Activated B cell treated with CpG ODN at 0.5 μM for 24 hours (primary cell): ENCODE measurements around the gene PLEKHH3. TPM values are rescaled to one million over a fixed set of nuclear protein-coding genes. Genes with fewer than 3 reads are reported as not detected.

Experiments
- ATAC-seq: fragments of 200-7000 bp; cut with Tn5 transposase; one replicate; pipeline ENCODE4 v1.10.0; 2021; ENCODE audit warnings: low read depth, mild to moderate bottlenecking, moderate library complexity
- CTCF ChIA-PET: fragments of 350-600 bp; sonication (Branson Sonifier 250); formaldehyde crosslinking; loops from one replicate; lab custom pipeline; 2021; ENCODE audit warnings: antibody characterized with exemption; lab: Charles Lee
- POLR2A ChIA-PET: fragments of 350-600 bp; sonication (Branson Sonifier 250); formaldehyde crosslinking; loops from one replicate; lab custom pipeline; 2021; ENCODE audit warnings: antibody characterized with exemption; lab: Charles Lee
- DNase-seq: peaks from one replicate; pipeline ENCODE4 v3.0.0; 2022
- H3K27ac Mint-ChIP-seq: one replicate; pipeline ENCODE4 v1.8.0; 2020; ENCODE audit warnings: mixed read lengths
- H3K27me3 Mint-ChIP-seq: one replicate; pipeline ENCODE4 v1.8.0; 2021; ENCODE audit warnings: mixed read lengths
- H3K36me3 Mint-ChIP-seq: one replicate; pipeline ENCODE4 v1.8.0; 2021; ENCODE audit warnings: low read depth, mixed read lengths
- H3K4me1 Mint-ChIP-seq: one replicate; pipeline ENCODE4 v1.8.0; 2021; ENCODE audit warnings: mixed read lengths
- H3K4me3 Mint-ChIP-seq: one replicate; pipeline ENCODE4 v1.8.0; 2020; ENCODE audit warnings: mild to moderate bottlenecking, mixed read lengths
- H3K9me3 Mint-ChIP-seq: one replicate; pipeline ENCODE4 v1.8.0; 2020; ENCODE audit warnings: mixed read lengths
- CTCF ChIP-seq: fragments of 200-600 bp; IDR thresholded peaks from one replicate; pipeline ENCODE4 v1.8.0; 2022; ENCODE audit warnings: antibody characterized with exemption, mild to moderate bottlenecking
- intact Hi-C: fragments of 100-400 bp; cut with micrococcal nuclease; formaldehyde crosslinking; loops from one replicate; pipeline ENCODE4 v1.15.1; 2024
- total RNA-seq: library from RNA; stranded (reverse); gene quantifications from 2 replicates; pipeline ENCODE4 v1.2.3, GENCODE V29; 2022

PLEKHH3 gene
- total RNA-seq, 1 donor from 2014 or later: 0.80 TPM

GRCh38 chr17:42683407-42684034 lies 6.7 kb upstream of the PLEKHH3 start:
- Mint-ChIP-seq H3K4me3 (peak overlapping the region; percentile 85), H3K27ac (no peak overlapping the region), H3K27me3 (peaks cover 5% of the 10 kb centered on the region), H3K36me3 (peaks cover 4% of the 10 kb centered on the region), H3K9me3 (no peaks in the 10 kb centered on the region), H3K4me1 (peaks cover 46% of the 10 kb centered on the region)
- POLR2A ChIA-PET: interaction anchor here (0.5 to 2.3 kb wide), 14 partner anchors 9 to 155 kb away, joined by 3 to 9 read pairs (median 5); partner anchors contain the start of genes BECN1, PSMC3IP, RETREG3 and TUBG1
- CTCF ChIA-PET: interaction anchor here (1.0 to 2.5 kb wide), 2 partner anchors 105 to 135 kb away, joined by 3 to 14 read pairs; partner anchors contain the start of gene PSMC3IP
- intact Hi-C loops: loop anchor here (5.0 kb wide), 1 partner anchor 39 kb away; no protein-coding TSS in a partner anchor
- TF ChIP-seq CTCF: no peak
- DNase-seq: no peak
- peak; percentile 21 for ATAC-seq

GRCh38 chr17:42682722-42683403 lies 6.1 kb upstream of the PLEKHH3 start:
- H3K27ac Mint-ChIP-seq: peak overlapping the region; percentile 53
- POLR2A ChIA-PET: interaction anchor here (0.5 to 2.3 kb wide), 12 partner anchors 12 to 1387 kb away, joined by 3 to 9 read pairs (median 4); partner anchors contain the start of genes BECN1, PSMC3IP, RETREG3 and TUBG1
- no peaks in the 10 kb centered on the region for H3K9me3 Mint-ChIP-seq
- intact Hi-C loops: loop anchor here (5.0 kb wide), 1 partner anchor 39 kb away; no protein-coding TSS in a partner anchor
- H3K4me3 Mint-ChIP-seq: peak overlapping the region; percentile 85
- peaks cover 2% of the 10 kb centered on the region for H3K36me3 Mint-ChIP-seq
- CTCF ChIA-PET: interaction anchor here (2.5 kb wide), 1 partner anchor 105 kb away, joined by 14 read pairs; the partner anchor contains the start of gene PSMC3IP
- peaks cover 49% of the 10 kb centered on the region for H3K4me1 Mint-ChIP-seq
- ATAC-seq (no peak), DNase-seq (no peak)
- no peak for TF ChIP-seq CTCF
- H3K27me3 Mint-ChIP-seq: peaks cover 5% of the 10 kb centered on the region

GRCh38 chr17:42681976-42682721 lies 5.4 kb upstream of the PLEKHH3 start, which contains the start of gene CNTNAP1:
Gene CNTNAP1, plus strand, starts transcription at chr17:42682531. Its CDS starts 299 bp downstream, at chr17:42682830.
- Mint-ChIP-seq H3K27ac (peak within 1 kb of the TSS; percentile 53), H3K9me3 (no peaks in the 10 kb centered on the region), H3K27me3 (peaks cover 5% of the 10 kb centered on the region), H3K36me3 (peaks cover 2% of the 10 kb centered on the region), H3K4me1 (peaks cover 56% of the 10 kb centered on the region), H3K4me3 (peak within 1 kb of the TSS; percentile 85)
- intact Hi-C loops: loop anchor here (5.0 kb wide), 1 partner anchor 40 kb away; no protein-coding TSS in a partner anchor
- no peak for DNase-seq
- TF ChIP-seq CTCF: no peak
- ChIA-PET POLR2A (interaction anchor here (1.1 to 2.3 kb wide), 5 partner anchors 13 to 104 kb away, joined by 3 to 8 read pairs (median 5); partner anchors contain the start of gene PSMC3IP), CTCF (interaction anchor here (2.5 kb wide), 1 partner anchor 104 kb away, joined by 14 read pairs; the partner anchor contains the start of gene PSMC3IP)
- ATAC-seq: no peak

GRCh38 chr17:42680331-42680808 lies 3.6 kb upstream of the PLEKHH3 start:
- Mint-ChIP-seq H3K4me3 (peak overlapping the region; percentile 78), H3K9me3 (no peaks in the 10 kb centered on the region), H3K27ac (peak overlapping the region; percentile 67), H3K36me3 (no peaks in the 10 kb centered on the region), H3K27me3 (peaks cover 6% of the 10 kb centered on the region), H3K4me1 (peaks cover 68% of the 10 kb centered on the region)
- TF ChIP-seq CTCF: no peak
- no peak for DNase-seq
- ChIA-PET CTCF (interaction anchor here (1.0 to 4.6 kb wide), 7 partner anchors 10 to 102 kb away, joined by 3 to 53 read pairs (median 4); partner anchors contain the start of genes PSMC3IP and VPS25), POLR2A (interaction anchor here (0.6 to 5.5 kb wide), 7 partner anchors 13 to 102 kb away, joined by 3 to 43 read pairs (median 3); partner anchors contain the start of genes PSMC3IP, RETREG3, TUBG1 and TUBG2)
- no peak for ATAC-seq
- intact Hi-C loops: loop anchor here (5.0 kb wide), 1 partner anchor 42 kb away; no protein-coding TSS in a partner anchor
